HL-60 (cell line): Measurements from ENCODE around the gene DCP2.

Experiments used
- CTCF ChIP-seq: IDR thresholded peaks from one replicate; pipeline ENCODE4 v1.5.1; 2011; ENCODE audit warnings: low read length, control low read depth, inconsistent platforms; ENCODE audit not compliant: insufficient read depth
- TF ChIP-seq, protein P1 (sequence below): IDR thresholded peaks from 2 replicates; pipeline ENCODE4 v1.6.1; 2012; ENCODE audit warnings: low read depth; ENCODE audit not compliant: insufficient replicate concordance

DNA sequence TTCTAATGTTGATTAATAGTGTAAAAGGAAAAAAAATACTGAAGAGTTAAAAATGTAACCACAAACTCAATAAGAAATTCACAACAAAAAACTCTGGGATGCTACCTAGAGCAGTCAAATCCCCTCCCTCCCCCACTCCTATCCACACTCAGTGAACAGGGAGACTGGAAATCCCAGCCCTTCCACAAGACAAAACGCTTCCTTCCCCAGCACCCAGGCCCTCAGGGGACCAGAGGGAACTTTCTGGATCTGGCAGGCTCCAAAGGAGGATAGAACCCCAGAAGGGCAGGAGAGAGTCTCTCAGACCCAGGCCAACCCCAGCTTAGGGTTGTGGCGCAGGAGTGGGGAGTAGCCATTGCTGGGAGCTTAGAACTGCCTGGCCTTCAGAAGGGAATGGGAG, 55.0 kb downstream of the DCP2 start:
- TF ChIP-seq CTCF: no peak
- TF ChIP-seq, protein P1, sequence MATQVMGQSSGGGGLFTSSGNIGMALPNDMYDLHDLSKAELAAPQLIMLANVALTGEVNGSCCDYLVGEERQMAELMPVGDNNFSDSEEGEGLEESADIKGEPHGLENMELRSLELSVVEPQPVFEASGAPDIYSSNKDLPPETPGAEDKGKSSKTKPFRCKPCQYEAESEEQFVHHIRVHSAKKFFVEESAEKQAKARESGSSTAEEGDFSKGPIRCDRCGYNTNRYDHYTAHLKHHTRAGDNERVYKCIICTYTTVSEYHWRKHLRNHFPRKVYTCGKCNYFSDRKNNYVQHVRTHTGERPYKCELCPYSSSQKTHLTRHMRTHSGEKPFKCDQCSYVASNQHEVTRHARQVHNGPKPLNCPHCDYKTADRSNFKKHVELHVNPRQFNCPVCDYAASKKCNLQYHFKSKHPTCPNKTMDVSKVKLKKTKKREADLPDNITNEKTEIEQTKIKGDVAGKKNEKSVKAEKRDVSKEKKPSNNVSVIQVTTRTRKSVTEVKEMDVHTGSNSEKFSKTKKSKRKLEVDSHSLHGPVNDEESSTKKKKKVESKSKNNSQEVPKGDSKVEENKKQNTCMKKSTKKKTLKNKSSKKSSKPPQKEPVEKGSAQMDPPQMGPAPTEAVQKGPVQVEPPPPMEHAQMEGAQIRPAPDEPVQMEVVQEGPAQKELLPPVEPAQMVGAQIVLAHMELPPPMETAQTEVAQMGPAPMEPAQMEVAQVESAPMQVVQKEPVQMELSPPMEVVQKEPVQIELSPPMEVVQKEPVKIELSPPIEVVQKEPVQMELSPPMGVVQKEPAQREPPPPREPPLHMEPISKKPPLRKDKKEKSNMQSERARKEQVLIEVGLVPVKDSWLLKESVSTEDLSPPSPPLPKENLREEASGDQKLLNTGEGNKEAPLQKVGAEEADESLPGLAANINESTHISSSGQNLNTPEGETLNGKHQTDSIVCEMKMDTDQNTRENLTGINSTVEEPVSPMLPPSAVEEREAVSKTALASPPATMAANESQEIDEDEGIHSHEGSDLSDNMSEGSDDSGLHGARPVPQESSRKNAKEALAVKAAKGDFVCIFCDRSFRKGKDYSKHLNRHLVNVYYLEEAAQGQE: no peak
